ENCODE measurements around the gene OPA1.

OPA1 gene

DNA sequence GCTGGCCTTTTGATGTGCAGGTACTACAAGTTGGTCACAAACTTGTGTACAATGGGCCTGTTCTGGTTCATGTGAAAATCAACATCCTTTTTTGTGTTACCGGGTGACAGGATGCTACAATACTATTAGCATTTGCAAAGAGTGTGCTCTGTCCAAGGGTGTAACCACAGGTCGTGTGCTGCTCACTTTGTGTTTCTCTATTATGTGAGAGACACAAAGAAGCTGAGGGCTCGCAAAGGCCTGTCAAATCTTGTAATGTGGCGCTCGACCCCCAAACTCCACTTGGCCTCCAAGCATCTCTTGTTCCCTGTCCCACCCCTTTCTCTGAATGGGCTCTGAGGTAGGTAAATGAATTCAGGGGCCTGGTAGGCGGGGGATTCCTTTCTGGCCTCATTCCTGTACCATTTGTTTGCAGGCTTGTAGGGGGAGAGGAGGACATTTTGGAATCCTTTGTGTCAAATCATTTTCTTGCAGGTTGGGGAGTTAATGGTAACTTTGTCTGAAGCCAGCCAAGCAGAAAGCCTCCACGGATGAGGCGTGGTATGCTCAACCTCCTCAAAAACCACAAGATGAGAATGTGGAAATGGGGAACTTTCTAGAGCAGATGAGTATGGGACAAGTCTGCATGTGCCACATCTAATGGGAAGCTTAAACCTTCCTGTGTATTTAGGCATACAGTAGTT, 109.1 kb downstream of the OPA1 start:
- no peak overlapping the region for H3K4me3 ChIP-seq (ENCODE audit: low read depth, low read length)
- TF ChIP-seq, protein P1, sequence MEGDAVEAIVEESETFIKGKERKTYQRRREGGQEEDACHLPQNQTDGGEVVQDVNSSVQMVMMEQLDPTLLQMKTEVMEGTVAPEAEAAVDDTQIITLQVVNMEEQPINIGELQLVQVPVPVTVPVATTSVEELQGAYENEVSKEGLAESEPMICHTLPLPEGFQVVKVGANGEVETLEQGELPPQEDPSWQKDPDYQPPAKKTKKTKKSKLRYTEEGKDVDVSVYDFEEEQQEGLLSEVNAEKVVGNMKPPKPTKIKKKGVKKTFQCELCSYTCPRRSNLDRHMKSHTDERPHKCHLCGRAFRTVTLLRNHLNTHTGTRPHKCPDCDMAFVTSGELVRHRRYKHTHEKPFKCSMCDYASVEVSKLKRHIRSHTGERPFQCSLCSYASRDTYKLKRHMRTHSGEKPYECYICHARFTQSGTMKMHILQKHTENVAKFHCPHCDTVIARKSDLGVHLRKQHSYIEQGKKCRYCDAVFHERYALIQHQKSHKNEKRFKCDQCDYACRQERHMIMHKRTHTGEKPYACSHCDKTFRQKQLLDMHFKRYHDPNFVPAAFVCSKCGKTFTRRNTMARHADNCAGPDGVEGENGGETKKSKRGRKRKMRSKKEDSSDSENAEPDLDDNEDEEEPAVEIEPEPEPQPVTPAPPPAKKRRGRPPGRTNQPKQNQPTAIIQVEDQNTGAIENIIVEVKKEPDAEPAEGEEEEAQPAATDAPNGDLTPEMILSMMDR (conservative IDR thresholded peaks at IDR 0.05; ENCODE audit: low read depth, low read length), result no peak
- DNase-seq (ENCODE audit: low read depth), result no peak

DNA sequence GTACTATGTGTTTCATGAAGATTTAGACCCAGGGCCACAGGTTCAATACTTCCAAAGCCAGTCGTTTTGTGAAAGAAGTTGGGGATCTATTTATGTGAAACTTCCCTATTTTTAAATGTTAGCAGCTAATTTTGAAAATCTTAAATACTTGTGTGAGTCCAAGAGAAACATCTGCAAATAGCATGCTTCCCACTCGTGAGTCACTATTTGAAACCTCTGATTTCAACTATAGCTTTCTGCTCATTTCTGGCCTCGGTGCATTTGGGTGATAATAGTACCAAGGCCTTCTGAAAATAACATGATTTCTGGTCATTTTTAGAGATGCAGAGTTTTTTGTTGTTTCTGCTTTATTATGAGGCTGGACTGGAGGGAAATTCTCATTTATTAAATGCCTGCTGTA, 110.0 kb downstream of the OPA1 start:
- H3K4me3 ChIP-seq (ENCODE audit: low read depth, low read length), result no peak overlapping the region
- TF ChIP-seq, protein P1 (conservative IDR thresholded peaks at IDR 0.05; ENCODE audit: low read depth, low read length), result no peak
- DNase-seq (ENCODE audit: low read depth), result peak; percentile 31

DNA sequence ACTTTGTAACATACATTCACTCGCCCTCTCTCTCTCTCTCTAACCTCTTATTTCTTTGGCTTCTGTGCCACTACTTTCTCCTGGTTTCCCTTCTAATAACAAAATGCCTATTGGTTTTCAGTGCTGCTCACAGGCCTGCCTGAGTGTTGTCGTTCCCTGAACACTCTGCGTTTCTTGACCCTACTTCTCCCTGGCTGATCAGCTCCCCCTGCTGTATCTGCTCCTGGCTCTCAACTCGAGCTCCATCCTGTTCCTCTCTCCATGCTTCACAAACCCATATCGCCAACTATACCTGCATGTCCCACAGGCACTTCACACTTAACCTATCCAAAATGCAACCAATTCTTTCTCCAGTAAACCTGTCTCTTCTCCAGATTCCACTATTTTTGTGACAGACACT, 111.4 kb downstream of the OPA1 start:
- TF ChIP-seq, protein P1 (conservative IDR thresholded peaks at IDR 0.05; ENCODE audit: low read depth, low read length), result peak; percentile 18
- DNase-seq (ENCODE audit: low read depth), result peak; percentile 12

DNA sequence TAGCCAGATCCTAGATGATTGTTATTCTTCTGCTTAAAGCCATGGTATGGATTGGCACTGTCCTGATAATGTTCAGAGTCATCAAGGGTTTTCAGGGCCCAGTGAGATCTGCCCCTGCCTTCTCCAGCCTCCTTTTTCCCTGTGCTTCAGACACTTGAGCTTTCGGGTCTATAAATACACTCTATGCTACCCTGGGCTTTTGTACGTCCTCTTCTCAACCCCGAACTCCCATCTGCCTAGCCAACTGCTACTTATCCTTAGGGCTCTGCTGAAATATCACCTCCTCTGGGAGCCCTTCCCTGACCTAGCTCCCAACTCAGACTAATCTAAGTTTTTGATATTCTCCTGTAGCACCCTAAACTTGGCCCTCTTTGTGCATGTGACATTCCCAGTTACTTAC, 115.3 kb downstream of the OPA1 start:
- no peak overlapping the region for H3K4me3 ChIP-seq (ENCODE audit: low read depth, low read length)
- TF ChIP-seq, protein P1 (conservative IDR thresholded peaks at IDR 0.05; ENCODE audit: low read depth, low read length), result no peak
- no peak for DNase-seq (ENCODE audit: low read depth)

More for the DNA sequence above, 111.4 kb downstream of the OPA1 start:
- H3K4me3 ChIP-seq (ENCODE audit: low read depth, low read length), result no peak overlapping the region

DNA sequence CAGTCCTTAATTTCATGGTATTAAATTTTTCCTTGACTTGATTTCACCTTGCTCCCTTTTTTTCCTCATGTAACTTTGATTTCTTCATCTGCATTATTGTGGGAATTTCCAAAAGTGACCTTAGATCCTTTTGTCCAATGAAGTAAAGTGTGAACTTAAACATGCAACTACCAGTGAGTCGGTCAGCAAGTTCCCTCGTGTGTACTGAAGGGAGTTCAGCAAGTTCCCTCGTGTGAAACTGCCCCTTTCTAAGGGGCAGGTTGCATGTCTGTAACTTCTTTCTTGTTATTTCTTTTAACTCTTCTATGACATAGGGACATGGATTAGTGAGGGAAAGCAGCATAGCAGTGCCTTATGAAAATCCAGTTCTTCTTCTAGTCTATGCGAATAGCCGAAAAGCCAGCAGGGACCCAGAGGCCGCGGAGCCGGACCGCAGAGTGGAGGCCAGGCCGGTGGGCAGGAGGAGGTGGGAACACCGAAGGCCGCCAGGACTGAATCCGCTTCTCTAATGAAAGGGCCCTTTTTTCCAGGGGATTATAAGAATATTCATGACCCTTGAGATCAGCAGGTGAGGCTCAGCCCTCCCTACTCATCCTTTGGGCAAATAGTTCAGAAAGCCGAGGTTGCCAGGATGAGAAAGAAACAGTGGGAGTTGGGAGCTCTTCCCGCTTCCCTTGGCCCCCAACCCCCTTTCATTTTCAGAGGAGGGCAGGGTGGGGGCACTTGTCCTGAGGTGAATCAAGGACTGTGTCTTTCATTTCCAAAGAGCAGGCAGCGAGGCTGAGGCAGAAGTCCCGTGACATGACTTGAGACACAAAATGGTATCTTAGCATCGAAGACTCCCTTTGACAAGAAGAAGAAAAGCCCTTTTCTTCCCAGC, 117.5 kb downstream of the OPA1 start:
- no peak overlapping the region for H3K4me3 ChIP-seq (ENCODE audit: low read depth, low read length)
- DNase-seq (ENCODE audit: low read depth), result no peak
- TF ChIP-seq, protein P1 (conservative IDR thresholded peaks at IDR 0.05; ENCODE audit: low read depth, low read length), result no peak

DNA sequence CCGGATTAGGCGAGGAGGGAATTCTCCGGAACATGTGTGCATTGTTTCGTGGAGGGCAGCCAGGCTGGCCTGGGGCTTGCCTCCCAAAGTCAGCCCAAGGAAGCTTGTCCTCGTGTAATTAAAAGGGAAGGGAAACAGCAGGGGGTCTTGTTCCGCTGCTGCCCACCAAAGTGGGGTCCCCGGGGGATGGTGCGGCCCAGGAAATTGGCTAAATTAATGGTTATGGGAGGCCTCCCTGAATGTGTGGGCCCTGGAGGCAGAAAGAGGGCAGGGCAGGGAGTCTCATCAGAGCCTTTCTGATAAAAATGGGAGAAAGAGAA, 118.1 kb downstream of the OPA1 start:
- H3K4me3 ChIP-seq (ENCODE audit: low read depth, low read length), result no peak overlapping the region
- TF ChIP-seq, protein P1 (conservative IDR thresholded peaks at IDR 0.05; ENCODE audit: low read depth, low read length), result no peak
- no peak for DNase-seq (ENCODE audit: low read depth)

Measured in choroid plexus epithelial cell (primary cell).